Stomach (tissue), 9 donors: ENCODE data around the gene CIC. TPM values are rescaled to one million over a fixed set of nuclear protein-coding genes. Genes with fewer than 3 reads are reported as not detected.

Source experiments
- DNase-seq, 2 donors: peaks; one replicate each; pipeline versions ENCODE4 v3.0.0 to v3.0.0-alpha.2; 2013 to 2019
- H3K27ac ChIP-seq, 5 donors: fragments of 200-600 bp in 4 of 5; sonication (generic) in 4 of 5; one replicate each; pipeline ENCODE4 v1.5.1; 2013 to 2019; ENCODE audit warnings: mild to moderate bottlenecking in 1 of 5, moderate library complexity in 1 of 5
- H3K27me3 ChIP-seq, 3 donors: fragments of 200-600 bp; sonication (generic); one replicate each; pipeline ENCODE4 v1.5.1; 2017 to 2019; ENCODE audit warnings: mixed run types in 1 of 3
- H3K36me3 ChIP-seq, 4 donors: fragments of 200-600 bp; sonication (generic); 1 replicate in 3 of 4; 2 replicates in 1 of 4; pipeline ENCODE4 v1.5.1; 2016 to 2019
- H3K4me1 ChIP-seq, 4 donors: fragments of 200-600 bp; sonication (generic); one replicate each; pipeline ENCODE4 v1.5.1; 2016 to 2019
- H3K4me3 ChIP-seq, 4 donors: fragments of 200-600 bp; sonication (generic) in 3 of 4; one replicate each; pipeline ENCODE4 v1.5.1; 2016 to 2019; ENCODE audit warnings: mild to moderate bottlenecking in 1 of 4
- H3K9me3 ChIP-seq, 4 donors: fragments of 200-600 bp; sonication (generic); one replicate each; pipeline ENCODE4 v1.5.1; 2016 to 2019
- EP300 ChIP-seq: sonication (generic); formaldehyde crosslinking; IDR thresholded peaks from one replicate; pipeline ENCODE4 v1.6.1; 2017; ENCODE audit warnings: antibody characterized with exemption
- POLR2A ChIP-seq, 4 donors: fragments of 450-650 bp; IDR thresholded peaks; one replicate each; pipeline ENCODE4 v1.6.1; 2016; ENCODE audit warnings: antibody characterized with exemption in 4 of 4, control low read depth in 2 of 4, mild to moderate bottlenecking in 1 of 4, moderate library complexity in 1 of 4
- POLR2AphosphoS5 ChIP-seq, 3 donors: sonication (generic); formaldehyde crosslinking; IDR thresholded peaks; one replicate each; pipeline ENCODE4 v1.6.1; 2016; ENCODE audit warnings: antibody characterized with exemption in 3 of 3
- WGBS, 5 donors: extraction: QIAGEN DNeasy Blood & Tissue Kit in 3 of 5; methylation state at CpG; one replicate each; pipeline versions ENCODE4 v1.1.5 to v1.1.7; 2013 to 2018; 5-methylcytosine and 5-hydroxymethylcytosine counted together
- intact Hi-C: fragments of 100-400 bp; cut with DNase I; formaldehyde crosslinking; loops from one replicate; pipeline ENCODE4 v1.15.1; 2023; ENCODE audit warnings: low total_unique reads
- polyA plus RNA-seq, 3 donors: library from polyadenylated mRNA; stranded (reverse); fragments of 200-250 nt; gene quantifications; one replicate each; pipeline ENCODE4 v1.2.3, GENCODE V29; 2013
- total RNA-seq, 5 donors: library from RNA; depleted of rRNA; stranded (reverse); fragments of >200 nt; gene quantifications; one replicate each; pipeline versions ENCODE4 v1.1.0 to v1.2.3, GENCODE V29; 2014 to 2016
- TF ChIP-seq, protein P1 (sequence below), 7 experiments: fragments of 450-650 bp in 4 of 7; fragments of 200-600 bp in 3 of 7; sonication (generic) in 3 of 7; IDR thresholded peaks; one replicate each; pipeline ENCODE4 v1.5.1; 2016 to 2019; ENCODE audit warnings: antibody characterized with exemption in 7 of 7, control low read depth in 2 of 7, mild to moderate bottlenecking in 1 of 7
- donor health status: healthy with polysubstance abuse.
- donor health status: Bipolar disorder and iron deficiency.
- donor health status: healthy.

The CIC gene
- total and polyA plus RNA-seq, 8 donors = 15.4 to 60.3 (median 26.6) TPM

DNA sequence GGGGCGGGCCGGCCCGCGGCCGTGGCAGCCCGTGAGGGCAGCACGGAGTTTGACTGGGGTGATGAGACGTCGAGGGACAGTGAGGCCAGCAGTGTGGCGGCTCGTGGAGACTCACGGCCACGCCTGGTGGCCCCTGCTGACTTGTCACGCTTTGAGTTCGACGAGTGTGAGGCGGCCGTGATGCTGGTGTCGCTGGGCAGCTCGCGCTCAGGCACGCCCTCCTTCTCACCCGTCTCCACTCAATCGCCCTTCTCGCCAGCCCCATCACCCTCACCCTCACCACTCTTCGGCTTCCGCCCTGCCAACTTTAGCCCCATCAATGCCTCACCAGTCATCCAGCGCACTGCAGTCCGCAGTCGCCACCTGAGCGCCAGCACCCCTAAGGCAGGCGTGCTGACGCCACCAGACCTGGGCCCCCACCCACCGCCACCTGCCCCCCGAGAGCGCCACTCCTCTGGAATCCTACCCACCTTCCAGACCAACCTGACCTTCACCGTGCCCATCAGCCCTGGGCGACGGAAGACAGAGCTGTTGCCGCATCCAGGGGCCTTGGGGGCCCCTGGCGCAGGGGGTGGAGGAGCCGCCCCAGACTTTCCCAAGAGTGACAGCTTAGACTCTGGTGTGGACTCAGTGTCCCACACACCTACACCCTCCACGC is 4.5 kb downstream of the CIC start:
- H3K36me3 ChIP-seq = peaks cover 30 to 47% (median 44%) of the 10 kb centered on the region in 4 donors
- H3K4me1 ChIP-seq = peaks cover 48 to 80% (median 73%) of the 10 kb centered on the region in 4 donors
- intact Hi-C loops = no loop called here
- H3K27ac ChIP-seq = peak overlapping the region in 1 of 5 donors; percentile 36
- H3K27me3 ChIP-seq = no peaks in the 10 kb centered on the region
- no peak for DNase-seq
- no peaks in the 10 kb centered on the region for H3K9me3 ChIP-seq
- WGBS, 5 donors = 92 to 96% (median 94%) methylated on average over 40 to 43 of the region's 43 CpGs
- TF ChIP-seq POLR2AphosphoS5 (IDR thresholded peaks at IDR 0.05) (no peak), POLR2A (IDR thresholded peaks at IDR 0.05) (no peak), EP300 (no peak)
- TF ChIP-seq, protein P1, sequence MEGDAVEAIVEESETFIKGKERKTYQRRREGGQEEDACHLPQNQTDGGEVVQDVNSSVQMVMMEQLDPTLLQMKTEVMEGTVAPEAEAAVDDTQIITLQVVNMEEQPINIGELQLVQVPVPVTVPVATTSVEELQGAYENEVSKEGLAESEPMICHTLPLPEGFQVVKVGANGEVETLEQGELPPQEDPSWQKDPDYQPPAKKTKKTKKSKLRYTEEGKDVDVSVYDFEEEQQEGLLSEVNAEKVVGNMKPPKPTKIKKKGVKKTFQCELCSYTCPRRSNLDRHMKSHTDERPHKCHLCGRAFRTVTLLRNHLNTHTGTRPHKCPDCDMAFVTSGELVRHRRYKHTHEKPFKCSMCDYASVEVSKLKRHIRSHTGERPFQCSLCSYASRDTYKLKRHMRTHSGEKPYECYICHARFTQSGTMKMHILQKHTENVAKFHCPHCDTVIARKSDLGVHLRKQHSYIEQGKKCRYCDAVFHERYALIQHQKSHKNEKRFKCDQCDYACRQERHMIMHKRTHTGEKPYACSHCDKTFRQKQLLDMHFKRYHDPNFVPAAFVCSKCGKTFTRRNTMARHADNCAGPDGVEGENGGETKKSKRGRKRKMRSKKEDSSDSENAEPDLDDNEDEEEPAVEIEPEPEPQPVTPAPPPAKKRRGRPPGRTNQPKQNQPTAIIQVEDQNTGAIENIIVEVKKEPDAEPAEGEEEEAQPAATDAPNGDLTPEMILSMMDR (IDR thresholded peaks at IDR 0.05) = no peak
- H3K4me3 ChIP-seq = no peak overlapping the region

DNA sequence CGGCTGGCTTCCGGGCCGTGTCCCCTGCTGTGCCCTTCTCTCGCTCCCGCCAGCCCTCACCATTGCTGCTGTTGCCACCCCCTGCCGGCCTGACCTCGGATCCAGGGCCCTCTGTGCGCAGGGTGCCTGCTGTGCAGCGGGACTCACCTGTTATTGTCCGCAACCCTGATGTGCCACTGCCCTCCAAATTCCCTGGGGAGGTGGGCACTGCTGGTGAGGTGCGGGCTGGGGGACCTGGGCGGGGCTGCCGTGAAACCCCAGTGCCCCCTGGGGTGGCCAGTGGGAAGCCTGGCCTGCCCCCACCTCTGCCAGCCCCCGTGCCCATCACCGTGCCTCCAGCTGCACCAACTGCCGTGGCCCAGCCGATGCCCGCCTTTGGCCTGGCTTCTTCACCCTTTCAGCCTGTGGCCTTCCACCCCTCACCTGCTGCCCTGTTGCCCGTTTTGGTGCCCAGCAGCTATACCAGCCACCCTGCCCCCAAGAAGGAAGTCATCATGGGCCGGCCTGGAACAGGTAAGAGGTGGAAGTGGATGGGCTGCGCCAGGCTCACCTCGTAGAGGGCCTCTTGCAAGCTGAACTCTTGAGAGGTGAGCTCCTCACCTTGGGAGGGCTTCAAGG is 5.1 kb downstream of the CIC start:
- Histone ChIP-seq H3K27me3 (no peaks in the 10 kb centered on the region), H3K9me3 (no peaks in the 10 kb centered on the region), H3K27ac (peak overlapping the region in 2 of 5 donors; percentile 0 to 36), H3K36me3 (peaks cover 30 to 47% (median 44%) of the 10 kb centered on the region in 4 donors), H3K4me3 (no peak overlapping the region), H3K4me1 (peaks cover 54 to 87% (median 79%) of the 10 kb centered on the region in 4 donors)
- WGBS, 5 donors = 90 to 93% (median 92%) methylated on average over 18 to 22 of the region's 22 CpGs
- peak in 1 of 2 donors; percentile 10 for DNase-seq
- TF ChIP-seq POLR2A (IDR thresholded peaks at IDR 0.05) (no peak), POLR2AphosphoS5 (IDR thresholded peaks at IDR 0.05) (no peak), EP300 (no peak)
- TF ChIP-seq, protein P1 (IDR thresholded peaks at IDR 0.05) = no peak
- intact Hi-C loops = no loop called here

DNA sequence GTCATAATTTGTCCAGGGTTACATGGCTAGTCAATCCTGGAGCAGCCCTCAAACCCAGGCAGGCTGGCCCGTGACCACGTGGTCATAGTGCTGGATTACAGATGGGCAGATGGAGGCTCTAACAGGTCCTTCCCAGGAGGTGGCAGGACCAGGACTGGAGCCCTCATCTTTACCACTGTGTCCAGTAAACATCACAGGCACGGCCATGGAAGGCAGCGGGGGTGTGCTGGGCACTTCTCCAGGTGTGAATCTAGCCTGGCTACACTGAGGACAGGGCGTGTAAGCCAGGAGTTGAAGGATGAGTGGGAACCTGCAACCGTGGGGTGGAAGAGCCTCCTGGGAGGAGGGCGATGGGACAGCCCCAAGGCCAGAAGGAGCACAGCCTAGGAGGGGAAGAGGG is 6.1 kb downstream of the CIC start:
- H3K4me3 ChIP-seq = no peak overlapping the region
- H3K36me3 ChIP-seq = peaks cover 30 to 47% (median 44%) of the 10 kb centered on the region in 4 donors
- H3K4me1 ChIP-seq = peaks cover 55 to 89% (median 82%) of the 10 kb centered on the region in 4 donors
- H3K27ac ChIP-seq = peak overlapping the region in 3 of 5 donors; percentile 0 to 26 (median 25)
- WGBS, 5 donors = 53 to 63% (median 57%) methylated on average over 7 of the region's 7 CpGs
- no peaks in the 10 kb centered on the region for H3K27me3 ChIP-seq
- intact Hi-C loops = no loop called here
- H3K9me3 ChIP-seq = no peaks in the 10 kb centered on the region
- DNase-seq = no peak
- TF ChIP-seq POLR2A (IDR thresholded peaks at IDR 0.05) (no peak), POLR2AphosphoS5 (IDR thresholded peaks at IDR 0.05) (no peak), EP300 (no peak)
- TF ChIP-seq, protein P1 (IDR thresholded peaks at IDR 0.05) = no peak

DNA sequence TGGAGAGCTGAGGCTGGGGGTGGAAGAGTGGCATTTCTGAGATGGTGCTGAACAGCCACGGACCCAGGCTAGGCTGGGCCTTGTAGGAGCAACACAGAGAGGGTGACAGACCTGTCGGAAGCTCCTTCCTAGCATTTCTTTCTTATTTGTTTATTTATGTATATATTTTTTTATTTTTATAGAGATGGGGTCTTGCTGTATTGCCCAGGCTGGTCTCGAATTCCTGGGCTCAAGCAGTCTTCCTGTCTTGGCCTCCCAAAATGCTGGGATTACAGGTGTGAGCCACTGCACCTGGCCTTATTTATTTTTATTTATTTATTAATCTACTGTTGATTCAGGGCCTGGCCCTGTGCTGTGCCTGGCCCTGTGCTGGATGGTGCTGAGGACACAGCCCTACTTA is 6.5 kb downstream of the CIC start:
- H3K4me1 ChIP-seq = peaks cover 51 to 89% (median 80%) of the 10 kb centered on the region in 4 donors
- TF ChIP-seq POLR2A (IDR thresholded peaks at IDR 0.05) = no peak
- TF ChIP-seq, protein P1 (IDR thresholded peaks at IDR 0.05) = no peak
- TF ChIP-seq EP300 = no peak
- TF ChIP-seq POLR2AphosphoS5 (IDR thresholded peaks at IDR 0.05) = no peak
- H3K27ac ChIP-seq = peak overlapping the region in 3 of 5 donors; percentile 4 to 98 (median 25)
- peaks cover 30 to 47% (median 44%) of the 10 kb centered on the region in 4 donors for H3K36me3 ChIP-seq
- H3K9me3 ChIP-seq = no peaks in the 10 kb centered on the region
- intact Hi-C loops = no loop called here
- H3K27me3 ChIP-seq = no peaks in the 10 kb centered on the region
- no peak overlapping the region for H3K4me3 ChIP-seq
- 77 to 93% (median 87%) methylated on average over 3 of the region's 3 CpGs for WGBS, 5 donors
- no peak for DNase-seq
